HG03196 (cell line): ENCODE data around the gene TBC1D22B.

ENCODE experiments used
- ATAC-seq: cut with Tn5 transposase; IDR thresholded peaks from one replicate; pipeline ENCODE4 v1.9.1; 2021; ENCODE audit not compliant: unreplicated experiment

TBC1D22B gene

DNA sequence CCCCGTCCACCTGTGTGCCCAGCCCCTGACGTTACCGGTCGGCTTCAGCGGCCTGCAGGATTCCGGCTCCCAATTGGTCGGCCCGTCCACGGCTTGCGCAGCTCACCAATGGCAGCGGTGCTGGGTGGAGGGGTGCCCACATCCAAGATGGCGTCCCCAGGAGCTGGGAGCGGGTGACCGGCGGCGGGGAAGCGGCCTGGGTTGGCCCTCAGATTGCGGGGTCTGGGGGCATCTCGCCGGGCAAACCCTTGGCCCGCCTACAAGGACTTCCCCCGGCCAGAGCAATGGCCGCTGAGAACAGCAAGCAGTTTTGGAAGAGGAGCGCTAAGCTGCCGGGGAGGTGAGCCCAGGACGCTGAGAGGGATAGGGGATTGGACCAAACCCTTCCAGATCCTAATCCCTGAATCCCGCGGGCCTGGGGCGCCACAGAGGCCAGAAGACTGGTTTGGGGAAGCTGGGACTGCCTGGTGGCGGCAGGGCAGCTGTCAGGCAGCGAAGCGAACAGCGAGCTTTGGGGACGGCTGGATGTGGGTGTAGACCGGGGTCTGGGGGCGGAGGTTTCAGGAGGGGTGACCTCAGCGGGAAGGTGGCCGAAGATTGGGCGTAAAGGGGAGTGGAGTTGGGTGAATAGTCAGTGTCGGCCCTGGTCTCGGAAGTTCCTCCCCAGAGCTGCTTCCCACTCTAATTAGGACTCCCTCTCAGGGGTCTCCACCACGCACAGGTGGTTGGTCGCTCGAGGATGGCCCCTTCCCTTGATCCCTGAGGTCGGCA lies at the start of gene TBC1D22B, which contains the start of gene TMEM217:
TSS of gene TBC1D22B (plus strand) at position 139 of the 771 bp plus-strand sequence. CDS start at position 285, 146 bp downstream.
TSS of gene TMEM217 (minus strand) at position 511 of the 771 bp plus-strand sequence. CDS start 39,114 bp downstream, outside the sequence.
- peak; percentile 92 for ATAC-seq

DNA sequence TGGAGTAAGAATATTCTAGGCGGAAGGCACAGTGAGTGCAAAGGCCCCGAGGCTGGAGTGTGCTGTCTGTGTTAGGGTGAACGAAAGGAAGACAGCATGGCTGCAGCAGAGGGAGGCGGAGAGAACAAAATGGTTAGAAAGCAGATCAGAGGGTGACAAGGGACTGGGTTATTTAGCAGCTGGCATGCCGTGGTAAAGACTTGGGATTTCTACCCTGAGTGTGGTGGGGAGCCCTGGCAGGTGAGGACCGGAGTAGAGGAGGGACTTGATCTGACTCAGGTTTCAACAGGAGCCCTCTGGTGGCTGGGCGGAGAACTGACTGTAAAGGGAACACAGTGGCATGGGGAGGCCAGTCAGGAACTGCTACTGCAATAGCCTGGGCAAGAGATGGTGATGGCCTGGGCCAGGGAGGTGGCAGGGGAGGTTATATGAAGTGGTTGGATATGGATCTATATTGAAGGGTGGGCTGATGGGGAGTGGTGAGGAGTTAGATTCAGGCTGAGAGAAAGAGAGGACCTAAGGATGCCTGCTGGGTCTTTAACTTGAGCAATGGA lies 49.6 kb upstream of the TBC1D22B start:
- no peak for ATAC-seq

GRCh38 chr6:37208793-37209192 lies 48.8 kb upstream of the TBC1D22B start:
- no peak for ATAC-seq

DNA sequence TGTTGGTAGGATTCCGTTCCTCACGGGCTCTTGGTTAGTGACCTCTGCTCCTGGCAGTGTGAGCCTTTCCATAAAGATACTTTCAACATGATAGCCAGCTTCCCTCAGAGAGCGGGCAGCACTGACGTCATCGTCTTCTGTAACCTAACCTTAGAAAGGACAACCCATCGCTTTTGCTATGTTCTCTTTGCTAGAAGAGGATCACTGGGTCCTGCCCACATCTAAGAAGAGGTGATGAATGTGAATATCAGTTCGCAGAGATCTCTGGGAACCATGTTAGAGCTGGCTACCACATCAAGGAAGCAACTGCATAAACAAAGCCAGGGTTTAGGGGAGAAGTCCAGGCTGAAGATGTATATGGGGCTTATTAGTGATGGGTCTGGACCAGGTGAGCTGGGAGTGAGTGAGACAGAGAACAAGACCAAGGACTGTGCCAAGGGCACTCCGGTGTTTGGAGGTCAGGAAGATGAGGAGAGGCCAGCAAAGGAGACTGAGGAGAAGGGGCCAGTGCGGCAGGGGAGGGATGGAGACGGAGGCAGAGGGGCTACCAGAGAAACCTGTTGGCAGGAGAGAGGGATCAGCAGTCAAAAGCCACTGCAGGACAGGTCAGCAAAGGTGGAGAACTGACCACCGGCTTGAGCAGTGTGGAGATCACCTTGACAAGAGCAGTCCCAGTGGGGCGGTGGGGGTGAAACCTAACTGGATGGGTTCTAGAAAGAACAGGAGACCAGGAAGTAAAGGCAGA lies 47.9 kb upstream of the TBC1D22B start:
- no peak for ATAC-seq

DNA sequence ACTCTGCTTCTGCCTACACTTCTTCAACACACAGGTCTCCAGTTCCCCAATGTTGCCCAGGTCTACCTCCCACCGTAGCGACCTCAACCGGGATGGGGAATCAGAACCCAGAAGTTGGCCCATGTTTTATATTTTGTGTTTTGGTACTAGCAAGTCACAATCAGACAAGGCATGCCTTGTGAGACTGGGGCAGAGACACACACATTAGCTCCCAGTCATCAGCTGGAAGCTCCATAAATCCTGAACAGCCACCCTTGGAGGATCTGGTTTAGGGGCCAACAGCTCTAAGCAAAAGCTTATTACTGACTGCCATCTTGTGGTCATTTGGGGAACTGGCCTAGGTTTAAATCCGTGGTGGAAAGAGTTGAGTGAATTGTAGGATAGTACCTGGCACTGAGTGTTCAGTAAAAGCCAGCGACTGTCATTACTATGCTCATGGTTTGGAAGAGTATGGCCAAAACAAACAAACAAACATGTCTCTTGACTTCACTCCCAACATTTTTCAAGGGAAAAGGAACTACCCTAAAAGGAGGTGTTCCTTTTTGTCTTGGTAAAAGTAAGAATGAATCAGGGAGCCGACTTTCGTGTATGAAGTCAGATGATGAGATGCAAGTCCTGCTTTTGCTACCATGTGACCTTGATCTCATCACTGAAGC lies 47.1 kb upstream of the TBC1D22B start:
- no peak for ATAC-seq

- ATAC-seq = no peak
Measured at GRCh38 chr6:37212268-37212667, 45.3 kb upstream of the TBC1D22B start.

DNA sequence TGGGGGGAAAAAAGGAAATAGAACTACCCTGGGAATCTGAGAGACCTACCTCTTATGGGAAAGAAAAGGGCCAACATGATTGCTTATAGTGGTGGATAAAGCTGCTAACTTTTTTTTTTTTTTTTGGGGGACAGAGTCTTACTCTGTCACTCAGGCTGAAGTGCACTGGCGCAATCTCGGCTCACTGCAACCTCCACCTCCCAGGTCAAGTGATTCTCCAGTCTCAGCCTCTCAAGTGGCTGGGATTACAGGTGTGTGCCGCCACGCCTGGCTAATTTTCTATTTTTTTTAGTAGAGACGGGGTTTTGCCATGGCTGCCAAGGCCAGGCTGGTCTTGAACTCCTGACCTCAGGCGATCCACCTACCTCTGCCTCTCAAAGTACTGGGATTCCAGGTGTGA lies 39.5 kb upstream of the TBC1D22B start:
- no peak for ATAC-seq

DNA sequence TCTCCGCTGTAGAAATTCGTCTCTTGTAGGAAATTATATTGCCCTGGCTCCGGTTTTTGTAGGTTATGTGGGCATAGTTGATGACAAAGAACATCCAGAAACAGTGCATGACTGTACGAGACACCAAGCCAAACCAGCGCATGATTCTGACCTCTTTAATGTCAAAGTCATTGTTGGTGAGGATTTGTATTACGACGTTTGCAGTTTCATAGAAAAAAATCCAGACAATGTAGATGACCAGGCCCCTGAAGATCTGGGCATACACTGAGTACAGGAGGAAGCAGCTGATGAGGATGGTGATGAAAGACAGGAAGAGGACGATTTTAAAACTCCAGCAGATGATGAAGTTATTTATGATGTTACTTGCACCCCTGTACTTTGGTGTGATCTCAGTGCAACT lies 39.1 kb upstream of the TBC1D22B start:
- ATAC-seq = no peak

DNA sequence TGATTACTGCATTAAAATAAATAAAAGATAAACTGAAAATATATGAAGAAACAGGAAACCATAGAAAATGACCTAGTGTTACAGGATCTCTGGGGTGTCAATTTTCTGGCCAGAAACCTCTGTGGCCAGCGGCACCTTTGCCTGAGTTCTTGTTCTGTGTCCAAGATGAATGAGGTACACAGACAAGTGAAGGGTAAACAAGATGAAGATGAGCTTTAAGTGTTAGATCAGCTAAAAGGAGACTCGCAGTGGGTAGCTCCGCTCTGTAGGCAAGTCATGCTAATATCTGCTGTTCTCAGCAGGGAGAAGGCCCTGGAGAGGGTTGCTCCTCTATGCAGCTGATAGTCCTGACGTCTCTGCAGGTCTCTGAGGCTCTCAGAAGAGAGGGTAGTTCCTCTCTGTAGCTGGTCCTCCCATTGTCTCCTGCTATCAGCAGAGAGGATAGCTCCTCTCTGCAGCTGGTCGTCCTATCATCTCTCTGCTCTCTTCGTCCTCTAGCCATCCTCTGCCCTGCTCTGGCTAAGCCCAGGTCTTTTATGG lies 35.9 kb upstream of the TBC1D22B start:
- ATAC-seq = no peak

DNA sequence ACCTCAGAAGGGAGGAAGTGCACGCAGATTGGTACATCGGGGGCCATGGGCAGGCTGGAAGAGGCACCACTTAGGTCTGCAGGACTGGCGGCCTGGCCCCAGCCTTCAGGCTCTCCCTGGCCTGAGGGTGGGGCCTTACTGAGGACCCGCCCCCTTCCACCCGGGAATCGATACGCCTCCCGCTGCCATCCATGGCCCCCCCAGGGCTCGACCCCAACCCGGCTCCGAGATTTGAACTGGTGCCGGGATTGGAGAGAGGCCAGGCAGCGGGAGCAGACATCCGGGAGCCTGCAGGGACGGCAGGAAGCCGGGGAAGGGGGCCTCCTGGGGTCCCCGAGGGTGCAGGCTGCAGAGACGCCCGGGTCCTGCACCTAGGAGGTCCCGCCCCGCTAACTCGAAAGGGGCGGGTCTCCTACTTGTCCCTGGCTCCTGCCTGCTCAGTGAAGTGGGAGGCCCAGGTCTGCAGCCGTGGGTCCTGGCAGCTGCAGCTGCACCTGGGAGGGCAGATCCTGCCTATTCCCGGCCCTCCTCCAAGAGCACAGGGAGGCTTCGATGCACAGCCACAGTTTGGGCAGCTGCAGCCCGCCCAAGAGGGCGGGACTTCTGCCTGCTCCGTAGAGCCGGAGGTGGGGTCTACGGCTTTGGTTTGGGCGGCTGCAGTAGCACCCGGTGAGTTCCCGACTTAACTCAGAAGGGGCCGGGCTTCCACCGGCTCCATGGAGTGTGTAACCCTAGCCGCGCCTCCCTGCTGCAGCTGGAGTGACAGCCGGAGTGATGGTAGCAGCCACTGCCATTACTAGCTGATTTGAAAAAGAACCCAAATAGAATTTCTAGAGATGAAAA lies 35.2 kb upstream of the TBC1D22B start:
- ATAC-seq = peak; percentile 83

DNA sequence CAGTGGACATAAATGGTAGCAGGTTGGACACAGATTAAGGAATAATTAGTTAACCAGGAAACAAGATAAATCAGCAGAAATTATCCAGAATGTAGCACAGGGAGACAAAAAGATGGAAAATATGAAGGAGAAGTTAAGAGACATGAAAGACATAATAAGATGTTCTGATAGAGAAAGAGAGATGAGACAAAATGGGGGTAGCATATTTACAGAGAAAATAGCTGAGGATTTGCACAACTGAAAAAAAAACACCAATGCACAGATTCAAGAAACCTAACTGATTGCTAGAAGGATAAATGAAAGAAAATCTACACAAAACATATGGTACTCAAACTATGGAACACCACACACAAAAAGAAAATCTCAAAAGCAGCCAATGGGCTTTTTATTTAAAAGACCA lies 34.6 kb upstream of the TBC1D22B start:
- ATAC-seq = no peak

GRCh38 chr6:37225350-37226169 lies 32.0 kb upstream of the TBC1D22B start:
- ATAC-seq = no peak

- ATAC-seq = no peak
Measured at GRCh38 chr6:37230104-37230503, 27.5 kb upstream of the TBC1D22B start.

DNA sequence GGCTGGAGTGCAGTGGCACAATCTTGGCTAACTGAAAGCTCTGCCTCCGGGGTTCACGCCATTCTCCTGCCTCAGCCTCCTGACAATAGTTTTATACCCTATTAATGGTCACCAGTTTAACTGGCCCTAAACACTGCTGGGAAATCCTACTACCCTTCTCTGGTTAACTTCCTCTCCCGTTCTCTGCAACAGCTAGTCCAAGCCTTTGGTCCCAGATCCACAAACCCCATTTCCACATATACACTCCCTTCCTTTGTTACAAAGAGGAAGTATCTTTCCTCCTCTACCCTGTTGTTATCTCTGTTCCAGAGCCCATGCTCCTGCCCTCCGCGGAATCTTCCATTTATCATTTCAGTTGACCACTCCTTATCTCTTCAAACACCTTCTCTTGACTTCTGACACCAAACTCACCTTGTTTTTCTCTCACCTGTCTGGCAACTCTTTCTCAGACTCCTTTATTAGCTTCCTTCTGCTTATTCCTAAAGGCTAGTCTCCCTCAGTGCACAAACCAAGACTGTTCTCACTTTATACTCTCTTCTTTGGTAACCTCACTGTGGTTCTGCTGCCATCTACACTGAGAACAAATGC lies 25.0 kb upstream of the TBC1D22B start:
- ATAC-seq = no peak

- ATAC-seq = no peak
Measured at GRCh38 chr6:37233541-37233940, 24.0 kb upstream of the TBC1D22B start.

DNA sequence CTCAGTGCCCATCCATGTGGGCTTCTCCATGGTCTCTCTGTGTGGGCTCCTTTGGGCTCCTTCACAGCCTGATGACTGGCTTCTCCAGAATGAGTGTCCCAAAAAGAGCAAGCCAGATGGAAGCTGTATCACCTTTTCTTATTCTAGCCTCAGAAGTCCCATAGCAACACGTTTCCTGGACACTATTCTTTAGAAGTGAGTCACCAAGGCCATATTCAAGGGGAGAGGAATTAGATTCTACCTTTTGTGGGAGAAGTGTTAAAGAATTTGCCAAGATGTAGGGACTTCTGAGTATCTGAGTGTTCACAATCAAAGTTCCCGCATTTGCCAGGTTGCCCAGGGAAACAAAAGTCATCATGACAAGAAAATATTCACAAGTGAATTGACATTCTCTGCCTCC lies 20.7 kb upstream of the TBC1D22B start:
- ATAC-seq = no peak

GRCh38 chr6:37237789-37238188 lies 19.8 kb upstream of the TBC1D22B start:
- no peak for ATAC-seq

GRCh38 chr6:37238381-37238780 lies 19.2 kb upstream of the TBC1D22B start:
- no peak for ATAC-seq

DNA sequence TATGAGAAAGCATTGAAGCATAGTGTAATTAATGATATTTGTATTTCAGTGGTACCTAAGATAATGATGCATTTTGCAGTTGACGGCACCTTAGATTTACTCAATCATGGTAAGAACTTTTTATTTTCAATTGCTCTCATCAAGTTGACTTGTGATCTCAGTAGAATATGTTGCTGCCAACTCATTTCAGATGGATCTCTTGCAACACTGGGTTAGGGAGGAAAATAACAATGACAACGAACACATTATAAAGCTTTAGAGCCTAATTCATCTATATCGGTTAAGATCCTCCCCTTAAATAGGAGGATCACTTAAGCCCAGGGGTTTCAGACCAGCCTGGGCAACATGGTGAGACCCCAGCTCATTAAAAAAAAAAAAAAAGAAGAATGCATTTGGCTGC lies 18.0 kb upstream of the TBC1D22B start:
- no peak for ATAC-seq
